Spinal cord (tissue), 10 donors: ENCODE results near the gene ARSJ. TPM values are rescaled to one million over a fixed set of nuclear protein-coding genes. Genes with fewer than 3 reads are reported as not detected.
A peak's percentile ranks its signal among the peaks of the same experiment; 100 is the strongest.
"Not testable (repeated sequence)": the region's sequence is repeated elsewhere in the genome, so short reads cannot be mapped to it uniquely, and the experiment has no call there.

Source experiments
- DNase-seq, 6 donors: peaks; one replicate each; pipeline versions ENCODE4 v3.0.0 to v3.0.0-alpha.2; 2013 to 2015; ENCODE audit warnings: low spot score in 6 of 6, low read depth in 4 of 6
- H3K27ac ChIP-seq: one replicate; pipeline ENCODE4 v1.5.1; 2013; ENCODE audit warnings: low read depth, low read length, control low read depth
- H3K27me3 ChIP-seq: one replicate; pipeline ENCODE4 v1.6.1; 2013; ENCODE audit warnings: low read length; ENCODE audit not compliant: control insufficient read depth, insufficient read depth
- H3K36me3 ChIP-seq: one replicate; pipeline ENCODE4 v1.6.1; 2013; ENCODE audit warnings: low read length; ENCODE audit not compliant: control insufficient read depth, insufficient read depth
- H3K4me1 ChIP-seq: one replicate; pipeline ENCODE4 v1.6.1; 2013; ENCODE audit warnings: low read length; ENCODE audit not compliant: control insufficient read depth, insufficient read depth
- H3K4me3 ChIP-seq: one replicate; pipeline ENCODE4 v1.5.1; 2013; ENCODE audit warnings: low read depth, low read length, control low read depth
- H3K9me3 ChIP-seq: one replicate; pipeline ENCODE4 v1.6.1; 2013; ENCODE audit warnings: low read length; ENCODE audit not compliant: control insufficient read depth, insufficient read depth
- WGBS: methylation state at CpG from one replicate; pipeline ENCODE4 v1.1.5; 2013; ENCODE audit warnings: missing lambda C conversion rate; ENCODE audit not compliant: insufficient coverage; 5-methylcytosine and 5-hydroxymethylcytosine counted together
- polyA plus RNA-seq, 2 donors: library from polyadenylated mRNA; unstranded; fragments of 120-200 nt; gene quantifications; one replicate each; pipeline ENCODE4 v1.2.1, GENCODE V29; 2013; ENCODE audit not compliant: insufficient read length in 2 of 2
- total RNA-seq, 2 donors: library from RNA; depleted of rRNA in 1 of 2; stranded (reverse); fragments of 120-200 nt in 1 of 2; fragments of >200 nt in 1 of 2; gene quantifications; one replicate each; pipeline versions ENCODE4 v1.2.3 to v1.2.4, GENCODE V29; 2013 to 2014
- donor health status: healthy.

The ARSJ gene
- total and polyA plus RNA-seq, 4 donors: 0.66 to 3.1 (median 1.5) TPM

DNA sequence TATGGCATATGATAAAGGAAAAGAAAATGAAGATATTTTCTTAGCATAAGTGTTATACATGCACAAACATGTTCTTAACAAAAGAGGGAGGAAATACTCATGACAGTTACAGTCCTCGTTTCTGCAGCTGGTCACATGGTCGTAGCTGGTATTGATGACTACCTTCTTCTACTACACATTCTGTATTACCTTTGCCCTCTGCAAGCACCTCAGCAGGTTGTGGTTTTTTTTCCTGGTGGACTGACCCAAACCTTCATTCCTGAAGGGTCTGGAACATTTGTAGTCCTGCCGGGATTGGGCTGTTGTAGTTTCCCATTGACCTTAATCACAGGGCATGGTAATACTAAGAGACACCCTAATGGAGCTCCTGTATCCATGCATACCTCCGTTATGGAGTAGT, 54.7 kb downstream of the ARSJ start:
- H3K9me3 ChIP-seq, H3K4me1 ChIP-seq, H3K27ac ChIP-seq, H3K36me3 ChIP-seq, H3K4me3 ChIP-seq, DNase-seq, H3K27me3 ChIP-seq: not testable (repeated sequence)
- no CpG with 5 or more reads among the region's 4 CpGs for WGBS

- Histone ChIP-seq H3K4me1 (no peaks in the 10 kb centered on the region), H3K27me3 (no peaks in the 10 kb centered on the region), H3K27ac (no peak overlapping the region), H3K4me3 (no peak overlapping the region), H3K9me3 (no peaks in the 10 kb centered on the region), H3K36me3 (no peaks in the 10 kb centered on the region)
- no CpG with 5 or more reads among the region's 3 CpGs for WGBS
- DNase-seq: no peak
Measured at GRCh38 chr4:113921089-113921794, 58.2 kb downstream of the ARSJ start.

DNA sequence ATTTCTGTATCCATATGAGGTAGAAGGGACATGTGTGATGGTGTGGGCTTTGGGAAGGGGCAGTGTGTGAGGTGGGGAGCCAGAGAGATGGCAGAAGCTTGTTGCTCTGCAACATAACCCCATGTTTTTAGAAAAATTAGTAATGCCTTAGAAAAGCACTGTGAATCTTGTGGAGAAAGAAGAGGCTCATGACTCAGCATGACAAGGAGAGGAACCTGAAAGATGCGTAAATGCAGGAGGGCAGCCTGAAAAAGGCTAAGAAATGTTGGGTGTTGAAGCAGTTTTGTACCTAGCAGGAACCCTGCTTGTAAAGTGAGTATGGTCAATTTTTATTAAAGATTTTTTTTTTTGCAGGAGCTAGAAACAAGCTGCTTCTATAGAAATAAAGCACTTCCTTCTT, 59.8 kb downstream of the ARSJ start:
- WGBS: 100% methylated on average over 1 of the region's 1 CpG
- no peak for DNase-seq
- Histone ChIP-seq H3K4me1 (no peaks in the 10 kb centered on the region), H3K27me3 (no peaks in the 10 kb centered on the region), H3K27ac (no peak overlapping the region), H3K9me3 (no peaks in the 10 kb centered on the region), H3K4me3 (no peak overlapping the region), H3K36me3 (no peaks in the 10 kb centered on the region)

DNA sequence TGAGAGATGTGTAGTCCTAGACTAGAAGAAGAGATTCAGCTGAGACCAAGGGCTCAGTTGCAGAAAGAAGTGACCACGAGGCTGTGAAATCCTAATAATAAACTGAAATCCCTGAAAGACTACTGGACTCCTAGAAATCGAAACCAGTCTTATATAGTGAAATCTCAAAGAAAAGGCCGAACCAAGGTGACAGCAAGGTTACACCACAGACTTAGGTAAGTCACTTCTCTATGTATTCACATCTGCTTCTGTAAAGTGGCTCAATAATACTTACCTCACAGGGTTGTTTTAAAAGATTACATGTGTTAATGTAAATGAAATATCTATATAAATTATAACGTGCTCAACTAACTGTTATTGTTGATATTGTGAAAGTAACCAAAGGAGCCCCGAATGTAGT, 60.3 kb downstream of the ARSJ start:
- H3K9me3 ChIP-seq: no peaks in the 10 kb centered on the region
- no peaks in the 10 kb centered on the region for H3K36me3 ChIP-seq
- no peaks in the 10 kb centered on the region for H3K27me3 ChIP-seq
- DNase-seq: no peak
- no peaks in the 10 kb centered on the region for H3K4me1 ChIP-seq
- H3K27ac ChIP-seq: no peak overlapping the region
- no CpG with 5 or more reads among the region's 5 CpGs for WGBS
- H3K4me3 ChIP-seq: no peak overlapping the region

DNA sequence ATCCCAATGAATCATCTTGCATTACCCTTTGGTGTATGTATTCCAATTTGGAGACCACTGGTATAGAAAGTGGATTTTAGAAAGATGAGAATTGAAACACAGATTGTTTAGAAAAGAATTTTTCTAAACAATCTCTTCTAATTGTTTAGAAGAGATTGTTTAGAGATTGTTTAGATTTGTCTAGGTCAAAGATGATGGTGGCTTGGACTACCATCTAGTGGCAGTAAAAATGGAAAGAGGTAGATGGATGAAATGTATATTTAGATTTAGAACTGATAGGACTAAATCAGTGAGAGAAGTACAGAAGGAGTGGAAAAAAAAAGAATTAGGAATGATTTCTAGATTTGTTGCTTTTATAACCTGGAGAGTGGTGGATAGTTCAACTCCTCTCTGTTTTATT, 70.6 kb downstream of the ARSJ start:
- H3K27me3 ChIP-seq: no peaks in the 10 kb centered on the region
- H3K4me1 ChIP-seq: no peaks in the 10 kb centered on the region
- no peaks in the 10 kb centered on the region for H3K9me3 ChIP-seq
- peak in 1 of 6 donors; percentile 42 for DNase-seq
- no peak overlapping the region for H3K4me3 ChIP-seq
- no peak overlapping the region for H3K27ac ChIP-seq
- no peaks in the 10 kb centered on the region for H3K36me3 ChIP-seq

- Histone ChIP-seq H3K27ac (no peak overlapping the region), H3K4me3 (no peak overlapping the region), H3K9me3 (no peaks in the 10 kb centered on the region), H3K27me3 (no peaks in the 10 kb centered on the region), H3K4me1 (no peaks in the 10 kb centered on the region), H3K36me3 (no peaks in the 10 kb centered on the region)
- no peak for DNase-seq
- no CpG with 5 or more reads among the region's 1 CpG for WGBS
Measured at GRCh38 chr4:113907559-113907958, 71.9 kb downstream of the ARSJ start.

- no peak for DNase-seq
- 100% methylated on average over 1 of the region's 1 CpG for WGBS
- no peak overlapping the region for H3K27ac ChIP-seq
- H3K4me3 ChIP-seq: no peak overlapping the region
- H3K27me3 ChIP-seq: no peaks in the 10 kb centered on the region
- no peaks in the 10 kb centered on the region for H3K36me3 ChIP-seq
- no peaks in the 10 kb centered on the region for H3K4me1 ChIP-seq
- no peaks in the 10 kb centered on the region for H3K9me3 ChIP-seq
Measured at GRCh38 chr4:113905301-113905700, 74.1 kb downstream of the ARSJ start.

- WGBS: no CpG with 5 or more reads among the region's 1 CpG
- Histone ChIP-seq H3K36me3 (no peaks in the 10 kb centered on the region), H3K4me3 (no peak overlapping the region), H3K27ac (no peak overlapping the region), H3K4me1 (no peaks in the 10 kb centered on the region), H3K27me3 (no peaks in the 10 kb centered on the region), H3K9me3 (no peaks in the 10 kb centered on the region)
- DNase-seq: no peak
Measured at GRCh38 chr4:113904877-113905276, 74.6 kb downstream of the ARSJ start.

DNA sequence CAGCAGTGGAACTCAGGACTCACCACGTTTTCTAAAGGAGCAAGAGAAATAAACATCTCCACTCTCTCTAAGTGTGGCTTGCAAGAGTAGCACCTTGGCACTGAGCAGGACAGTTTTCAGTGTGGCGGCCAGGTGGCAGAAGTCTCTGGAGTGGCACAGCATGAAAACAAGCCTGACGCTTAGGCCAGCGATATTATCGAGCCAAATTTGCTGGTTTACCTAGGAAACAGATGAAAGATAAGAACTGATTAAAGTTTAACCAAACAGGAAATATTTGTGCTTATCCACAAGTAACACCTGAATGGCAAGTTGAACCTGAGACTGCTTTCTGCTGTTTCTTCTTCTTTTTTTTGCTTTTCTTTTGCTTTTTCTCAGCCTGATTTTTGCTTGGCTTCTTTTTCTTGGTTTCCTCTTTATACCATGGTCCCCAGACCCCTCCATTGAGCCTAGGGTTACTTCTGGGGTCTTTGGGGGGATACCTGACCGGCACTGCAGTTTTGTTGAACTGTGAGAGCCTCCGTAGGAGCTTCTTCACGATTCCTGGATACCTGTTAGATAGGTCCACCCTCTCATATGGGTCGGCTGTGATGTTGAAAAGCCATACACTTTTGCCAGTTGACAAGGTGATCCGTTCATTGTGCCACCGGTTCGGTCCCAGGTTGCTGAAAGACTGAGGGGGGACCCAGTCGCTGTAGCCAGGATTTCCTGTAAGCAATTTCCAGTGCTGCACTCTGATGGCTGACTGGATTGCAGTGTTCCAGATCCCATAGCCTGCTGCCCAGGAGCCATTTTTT, 77.3 kb downstream of the ARSJ start:
- no peak for DNase-seq
- Histone ChIP-seq H3K27me3 (no peaks in the 10 kb centered on the region), H3K4me3 (no peak overlapping the region), H3K9me3 (no peaks in the 10 kb centered on the region), H3K4me1 (no peaks in the 10 kb centered on the region), H3K27ac (no peak overlapping the region), H3K36me3 (no peaks in the 10 kb centered on the region)
- 92% methylated on average over 12 of the region's 13 CpGs for WGBS
